ENCODE results near the gene THAP4. TPM values are rescaled to one million over a fixed set of nuclear protein-coding genes. Genes with fewer than 3 reads are reported as not detected.

Gene THAP4
- polyA plus RNA-seq, 1 donor (not counting 4 experiments of a cell fraction or from before 2014, with no cell fraction given) = 30.3 TPM

DNA sequence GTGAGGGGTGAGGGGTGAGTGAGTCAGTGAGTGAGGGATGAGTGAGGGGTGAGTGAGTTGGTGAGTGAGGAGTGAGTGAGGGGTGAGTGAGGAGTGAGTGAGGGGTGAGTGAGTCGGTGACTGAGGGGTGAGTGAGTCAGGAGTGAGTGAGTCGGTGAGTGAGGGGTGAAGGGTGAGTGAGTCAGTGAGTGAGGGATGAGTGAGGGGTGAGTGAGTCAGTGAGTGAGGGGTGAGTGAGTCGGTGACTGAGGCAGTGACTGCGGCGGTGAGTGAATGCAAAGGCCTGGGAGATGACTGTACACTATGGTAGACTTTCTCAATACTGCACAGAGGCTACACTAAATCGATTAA is 16.6 kb downstream of the THAP4 start:
- Histone ChIP-seq H3K79me2 (ENCODE audit: control insufficient read depth, insufficient read depth, low read length) (peaks cover 81% of the 10 kb centered on the region), H3K36me3 (ENCODE audit: control insufficient read depth in 2 of 2, extremely low read depth in 1 of 2, insufficient read depth in 2 of 2, low read length in 2 of 2) (peaks cover 11 to 25% of the 10 kb centered on the region in 2 experiments), H3K4me3 (ENCODE audit: control insufficient read depth in 2 of 3, extremely low read depth in 1 of 3, insufficient read depth in 2 of 3, low read depth in 1 of 3, low read length in 3 of 3) (no peak overlapping the region), H3K4me2 (ENCODE audit: control insufficient read depth, extremely low read depth, insufficient read depth, low read depth, low read length) (no peak overlapping the region), H3K27ac (ENCODE audit: control insufficient read depth, insufficient read depth, low read length) (peak overlapping the region; percentile 31), H4K20me1 (ENCODE audit: control insufficient read depth, extremely low read depth, insufficient read depth, low read length) (peaks cover 10% of the 10 kb centered on the region), H3K27me3 (ENCODE audit: control insufficient read depth, extremely low read depth, insufficient read depth, low read length) (no peaks in the 10 kb centered on the region), H3K9ac (ENCODE audit: control insufficient read depth, extremely low read depth, insufficient read depth, low read length) (no peak overlapping the region), H3K9me3 (ENCODE audit: control insufficient read depth, low read depth, low read length) (peaks cover 8% of the 10 kb centered on the region), H3K9me1 (ENCODE audit: control insufficient read depth, extremely low read depth, insufficient read depth, low read length) (peaks cover 2% of the 10 kb centered on the region), H3K4me1 (ENCODE audit: control insufficient read depth, extremely low read depth, insufficient read depth, low read length) (no peaks in the 10 kb centered on the region), H2AFZ (ENCODE audit: control insufficient read depth, low read length) (no peak overlapping the region)
- no peak for TF ChIP-seq EZH2 (IDR thresholded peaks at IDR 0.05; ENCODE audit: low read length)
- TF ChIP-seq, protein P1, sequence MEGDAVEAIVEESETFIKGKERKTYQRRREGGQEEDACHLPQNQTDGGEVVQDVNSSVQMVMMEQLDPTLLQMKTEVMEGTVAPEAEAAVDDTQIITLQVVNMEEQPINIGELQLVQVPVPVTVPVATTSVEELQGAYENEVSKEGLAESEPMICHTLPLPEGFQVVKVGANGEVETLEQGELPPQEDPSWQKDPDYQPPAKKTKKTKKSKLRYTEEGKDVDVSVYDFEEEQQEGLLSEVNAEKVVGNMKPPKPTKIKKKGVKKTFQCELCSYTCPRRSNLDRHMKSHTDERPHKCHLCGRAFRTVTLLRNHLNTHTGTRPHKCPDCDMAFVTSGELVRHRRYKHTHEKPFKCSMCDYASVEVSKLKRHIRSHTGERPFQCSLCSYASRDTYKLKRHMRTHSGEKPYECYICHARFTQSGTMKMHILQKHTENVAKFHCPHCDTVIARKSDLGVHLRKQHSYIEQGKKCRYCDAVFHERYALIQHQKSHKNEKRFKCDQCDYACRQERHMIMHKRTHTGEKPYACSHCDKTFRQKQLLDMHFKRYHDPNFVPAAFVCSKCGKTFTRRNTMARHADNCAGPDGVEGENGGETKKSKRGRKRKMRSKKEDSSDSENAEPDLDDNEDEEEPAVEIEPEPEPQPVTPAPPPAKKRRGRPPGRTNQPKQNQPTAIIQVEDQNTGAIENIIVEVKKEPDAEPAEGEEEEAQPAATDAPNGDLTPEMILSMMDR (optimal IDR thresholded peaks at IDR 0.05 in 1 of 3, IDR thresholded peaks at IDR 0.05 in 1 of 3, conservative IDR thresholded peaks at IDR 0.05 in 1 of 3; ENCODE audit: extremely low read depth in 1 of 3, insufficient read depth in 2 of 3, low read length in 3 of 3) = no peak
- DNase-seq (ENCODE audit: low read depth, low spot score) (peak; percentile 35), FAIRE-seq (peak; percentile 23)
- dilution Hi-C loops (cut with MboI; ENCODE audit: extremely low pct_ligation_motif_present, low sequenced_read_pairs) = no loop called here

DNA sequence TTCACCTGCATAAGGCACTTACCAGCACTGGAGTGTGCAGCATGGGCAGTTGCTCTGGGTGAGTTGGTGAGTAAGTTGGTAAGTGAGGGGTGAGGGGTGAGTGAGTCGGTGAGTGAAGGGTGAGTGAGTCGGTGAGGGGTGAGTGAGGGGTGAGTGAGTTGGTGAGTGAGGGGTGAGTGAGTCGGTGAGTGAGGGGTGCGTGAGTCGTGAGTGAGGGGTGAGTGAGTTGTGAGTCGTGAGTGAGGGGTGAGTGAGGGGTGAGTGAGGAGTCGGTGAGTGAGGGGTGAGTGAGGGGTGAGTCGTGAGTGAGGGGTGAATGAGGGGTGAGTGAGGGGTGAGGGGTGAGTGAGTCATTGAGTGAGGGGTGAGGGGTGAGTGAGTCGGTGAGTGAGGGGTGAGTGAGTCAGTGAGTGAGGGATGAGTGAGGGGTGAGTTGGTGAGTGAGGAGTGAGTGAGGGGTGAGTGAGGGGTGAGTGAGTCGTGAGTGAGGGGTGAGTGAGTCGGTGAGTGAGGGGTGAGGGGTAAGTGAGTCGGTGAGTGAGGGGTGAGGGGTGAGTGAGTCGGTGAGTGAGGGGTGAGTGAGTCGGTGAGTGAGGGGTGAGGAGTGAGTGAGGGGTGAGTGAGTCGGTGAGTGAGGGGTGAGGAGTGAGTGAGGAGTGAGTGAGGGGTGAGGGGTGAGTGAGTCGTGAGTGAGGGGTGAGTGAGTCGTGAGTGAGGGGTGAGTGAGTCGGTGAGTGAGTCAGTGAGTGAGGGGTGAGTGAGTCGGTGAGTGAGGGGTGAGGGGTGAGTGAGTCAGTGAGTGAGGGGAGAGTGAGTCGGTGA is 17.1 kb downstream of the THAP4 start:
- Histone ChIP-seq H3K9me3 (ENCODE audit: control insufficient read depth, low read depth, low read length) (peaks cover 8% of the 10 kb centered on the region), H3K4me3 (ENCODE audit: control insufficient read depth in 2 of 3, extremely low read depth in 1 of 3, insufficient read depth in 2 of 3, low read depth in 1 of 3, low read length in 3 of 3) (no peak overlapping the region), H3K36me3 (ENCODE audit: control insufficient read depth in 2 of 2, extremely low read depth in 1 of 2, insufficient read depth in 2 of 2, low read length in 2 of 2) (peaks cover 11 to 25% of the 10 kb centered on the region in 2 experiments), H3K4me1 (ENCODE audit: control insufficient read depth, extremely low read depth, insufficient read depth, low read length) (no peaks in the 10 kb centered on the region), H3K27me3 (ENCODE audit: control insufficient read depth, extremely low read depth, insufficient read depth, low read length) (no peaks in the 10 kb centered on the region), H3K9me1 (ENCODE audit: control insufficient read depth, extremely low read depth, insufficient read depth, low read length) (peaks cover 2% of the 10 kb centered on the region), H4K20me1 (ENCODE audit: control insufficient read depth, extremely low read depth, insufficient read depth, low read length) (peaks cover 10% of the 10 kb centered on the region), H3K4me2 (ENCODE audit: control insufficient read depth, extremely low read depth, insufficient read depth, low read depth, low read length) (no peak overlapping the region), H2AFZ (ENCODE audit: control insufficient read depth, low read length) (no peak overlapping the region), H3K27ac (ENCODE audit: control insufficient read depth, insufficient read depth, low read length) (no peak overlapping the region), H3K79me2 (ENCODE audit: control insufficient read depth, insufficient read depth, low read length) (peaks cover 81% of the 10 kb centered on the region), H3K9ac (ENCODE audit: control insufficient read depth, extremely low read depth, insufficient read depth, low read length) (no peak overlapping the region)
- TF ChIP-seq, protein P1 (optimal IDR thresholded peaks at IDR 0.05 in 1 of 3, IDR thresholded peaks at IDR 0.05 in 1 of 3, conservative IDR thresholded peaks at IDR 0.05 in 1 of 3; ENCODE audit: extremely low read depth in 1 of 3, insufficient read depth in 2 of 3, low read length in 3 of 3) = no peak
- no peak for TF ChIP-seq EZH2 (IDR thresholded peaks at IDR 0.05; ENCODE audit: low read length)
- DNase-seq (ENCODE audit: low read depth, low spot score) = no peak
- no peak for FAIRE-seq
- dilution Hi-C loops (cut with MboI; ENCODE audit: extremely low pct_ligation_motif_present, low sequenced_read_pairs) = no loop called here

All from keratinocyte (primary cell).